Mononuclear cell (primary cell): ENCODE data around the gene KRTAP12-2. TPM values are rescaled to one million over a fixed set of nuclear protein-coding genes. Genes with fewer than 3 reads are reported as not detected.
"Not testable (repeated sequence)": the region's sequence is repeated elsewhere in the genome, so short reads cannot be mapped to it uniquely, and the experiment has no call there.

ENCODE experiments used
- H3K27me3 ChIP-seq: 2 replicates; pipeline ENCODE4 v1.6.0; 2011; ENCODE audit warnings: low read length, control low read depth; ENCODE audit not compliant: insufficient read depth
- H3K4me1 ChIP-seq: 2 replicates; pipeline ENCODE4 v1.5.1; 2011; ENCODE audit warnings: mild to moderate bottlenecking, low read length, control low read depth; ENCODE audit not compliant: insufficient read depth
- H3K4me3 ChIP-seq: 2 replicates; pipeline ENCODE4 v1.5.1; 2011; ENCODE audit warnings: mild to moderate bottlenecking, low read length, moderate library complexity
- H3K9me3 ChIP-seq: 2 replicates; pipeline ENCODE4 v1.5.1; 2011; ENCODE audit warnings: low read depth, mild to moderate bottlenecking, control low read depth, low read length
- total RNA-seq: library from RNA; depleted of rRNA; stranded (reverse); fragments of >200 nt; gene quantifications from one replicate; pipeline ENCODE4 v1.2.3, GENCODE V29; 2012

The KRTAP12-2 gene
- total RNA-seq, 1 donor, result not detected

- no peaks in the 10 kb centered on the region for H3K4me1 ChIP-seq
- no peaks in the 10 kb centered on the region for H3K9me3 ChIP-seq
- no peak overlapping the region for H3K4me3 ChIP-seq
These were observed 14.4 kb upstream of the KRTAP12-2 start for GRCh38 chr21:44681152-44681551.

DNA sequence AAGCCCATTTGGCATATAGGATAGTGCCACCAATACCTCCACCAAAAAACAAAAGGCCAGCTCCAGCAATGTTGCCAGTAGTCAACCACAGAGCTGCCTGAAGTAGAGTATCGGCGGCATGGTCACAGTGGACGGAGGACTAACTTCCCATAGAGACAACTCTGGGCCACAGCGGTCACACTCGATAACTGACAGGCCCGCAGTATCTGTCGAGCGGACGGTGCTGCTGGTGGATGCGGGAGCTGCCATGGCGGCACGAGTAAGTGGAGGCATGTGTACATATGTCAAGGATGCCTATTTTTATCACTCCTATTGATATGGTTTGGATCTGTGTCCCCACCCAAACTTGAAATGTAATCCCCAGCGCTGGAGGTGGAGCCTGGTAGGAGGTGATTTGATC, 11.2 kb upstream of the KRTAP12-2 start:
- no peaks in the 10 kb centered on the region for H3K27me3 ChIP-seq
- H3K9me3 ChIP-seq, result no peaks in the 10 kb centered on the region
- no peak overlapping the region for H3K4me3 ChIP-seq

More at GRCh38 chr21:44681152-44681551, 14.4 kb upstream of the KRTAP12-2 start:
- H3K27me3 ChIP-seq, result no peaks in the 10 kb centered on the region

GRCh38 chr21:44671911-44672310, 5.2 kb upstream of the KRTAP12-2 start:
- Histone ChIP-seq H3K4me1 (no peaks in the 10 kb centered on the region), H3K9me3 (no peaks in the 10 kb centered on the region), H3K4me3 (no peak overlapping the region), H3K27me3 (peaks cover 4% of the 10 kb centered on the region)

More for the DNA sequence above, 11.2 kb upstream of the KRTAP12-2 start:
- H3K4me1 ChIP-seq, result no peaks in the 10 kb centered on the region

DNA sequence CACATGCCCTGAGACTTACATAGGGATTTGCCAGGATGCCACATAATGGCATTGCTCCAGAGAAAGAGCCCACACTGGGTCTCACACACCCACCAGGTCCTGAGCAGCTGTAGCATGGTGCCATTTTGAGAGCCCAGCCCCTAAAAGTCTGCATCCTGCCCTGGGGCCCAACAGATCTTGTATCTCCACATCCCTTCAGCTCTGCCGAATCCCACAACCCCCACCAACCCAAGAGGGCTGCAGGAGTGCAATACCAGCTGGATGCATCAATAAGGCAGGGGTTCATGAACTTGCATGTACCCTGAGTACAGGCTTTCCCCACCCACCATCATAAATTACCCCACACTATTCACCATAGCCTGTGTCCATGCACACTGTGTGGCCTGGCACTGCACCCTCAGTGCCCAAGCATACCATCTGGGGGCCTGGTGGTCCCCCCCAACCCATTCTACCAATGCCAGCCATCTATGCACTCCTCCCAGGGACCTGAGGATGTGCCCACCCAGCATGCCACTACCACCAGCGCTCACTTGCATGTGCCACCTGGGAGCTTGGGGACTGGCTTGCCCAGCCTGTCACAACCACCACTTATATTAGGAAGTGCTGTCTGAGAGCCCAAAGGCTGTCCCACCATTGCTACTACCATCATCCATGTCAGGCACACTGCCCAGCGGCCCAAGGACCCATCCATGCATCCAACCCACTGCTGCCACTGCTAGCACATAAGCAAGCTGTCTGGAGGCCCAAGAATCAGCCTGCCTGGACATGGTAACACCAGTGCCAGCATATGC, 4.1 kb upstream of the KRTAP12-2 start:
- Histone ChIP-seq H3K4me3 (no peak overlapping the region), H3K9me3 (no peaks in the 10 kb centered on the region), H3K27me3 (peaks cover 4% of the 10 kb centered on the region), H3K4me1 (no peaks in the 10 kb centered on the region)

GRCh38 chr21:44667612-44668011, 885 bp upstream of the KRTAP12-2 start:
- Histone ChIP-seq H3K4me1 (no peaks in the 10 kb centered on the region), H3K4me3 (no peak overlapping the region), H3K27me3 (peaks cover 7% of the 10 kb centered on the region), H3K9me3 (peaks cover 7% of the 10 kb centered on the region)

DNA sequence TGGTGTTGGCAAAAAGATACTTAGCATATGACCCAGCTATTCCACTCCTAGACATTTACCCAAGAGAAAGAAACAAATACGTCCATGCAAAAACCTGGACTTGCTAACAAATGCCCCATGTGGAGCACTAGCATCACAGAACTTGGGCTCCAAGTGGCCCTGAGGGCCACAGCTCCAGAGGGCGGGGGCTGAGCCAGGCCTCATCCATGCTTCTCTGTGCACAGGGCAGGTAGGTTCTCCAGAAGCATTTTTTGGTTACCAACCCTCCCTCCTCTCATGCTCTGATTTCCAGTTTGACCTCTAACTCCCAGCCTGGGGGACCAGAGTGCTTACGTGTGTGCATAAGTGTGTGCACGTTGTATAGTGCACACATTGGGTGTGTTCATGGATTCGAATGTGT, 2.0 kb downstream of the KRTAP12-2 start:
- H3K27me3 ChIP-seq, result peaks cover 7% of the 10 kb centered on the region
- H3K4me3 ChIP-seq, result no peak overlapping the region
- peaks cover 7% of the 10 kb centered on the region for H3K9me3 ChIP-seq
- no peaks in the 10 kb centered on the region for H3K4me1 ChIP-seq

- not testable (repeated sequence) for H3K27me3 ChIP-seq, H3K9me3 ChIP-seq, H3K4me3 ChIP-seq
- peaks cover 20% of the 10 kb centered on the region for H3K4me1 ChIP-seq
These were observed 5.2 kb downstream of the KRTAP12-2 start for GRCh38 chr21:44661567-44661966.

- peaks cover 6% of the 10 kb centered on the region for H3K9me3 ChIP-seq
- H3K4me1 ChIP-seq, result peaks cover 27% of the 10 kb centered on the region
- peaks cover 2% of the 10 kb centered on the region for H3K27me3 ChIP-seq
- no peak overlapping the region for H3K4me3 ChIP-seq
These were observed 7.7 kb downstream of the KRTAP12-2 start for GRCh38 chr21:44658913-44659595.

GRCh38 chr21:44658541-44658910, 8.2 kb downstream of the KRTAP12-2 start:
- H3K4me1 ChIP-seq, result peaks cover 31% of the 10 kb centered on the region
- H3K9me3 ChIP-seq, result peaks cover under 1% of the 10 kb centered on the region
- peaks cover under 1% of the 10 kb centered on the region for H3K27me3 ChIP-seq
- no peak overlapping the region for H3K4me3 ChIP-seq

- peaks cover 31% of the 10 kb centered on the region for H3K4me1 ChIP-seq
- no peak within 1 kb of the TSS for H3K4me3 ChIP-seq
- H3K27me3 ChIP-seq, result no peaks in the 10 kb centered on the region
- no peaks in the 10 kb centered on the region for H3K9me3 ChIP-seq
These were observed 8.8 kb downstream of the KRTAP12-2 start, which contains the start of gene KRTAP12-3 for GRCh38 chr21:44657635-44658540. Gene KRTAP12-3 (plus strand): TSS chr21:44657932. CDS start chr21:44657980, 48 bp downstream.

DNA sequence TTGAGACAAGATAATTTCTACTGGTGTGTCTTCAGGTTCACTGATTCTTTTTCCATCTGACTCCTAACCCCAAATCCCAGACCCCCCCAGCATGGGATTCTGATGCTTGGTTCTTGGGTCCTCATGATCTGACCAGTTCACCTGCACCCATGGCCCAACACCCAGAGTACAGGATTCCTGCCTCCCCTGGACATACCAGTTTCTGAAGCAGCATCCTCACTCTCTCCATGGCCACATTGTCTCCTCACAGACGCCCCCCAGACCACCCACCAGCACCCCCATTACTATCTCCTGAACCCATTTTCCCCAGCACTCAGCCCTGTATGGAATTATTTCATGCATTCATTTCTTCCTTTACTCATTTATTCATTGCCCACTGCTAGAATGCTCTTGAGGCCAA, 9.9 kb downstream of the KRTAP12-2 start:
- H3K4me3 ChIP-seq, result no peak overlapping the region
- H3K9me3 ChIP-seq, result no peaks in the 10 kb centered on the region
- peaks cover 31% of the 10 kb centered on the region for H3K4me1 ChIP-seq
- H3K27me3 ChIP-seq, result no peaks in the 10 kb centered on the region

DNA sequence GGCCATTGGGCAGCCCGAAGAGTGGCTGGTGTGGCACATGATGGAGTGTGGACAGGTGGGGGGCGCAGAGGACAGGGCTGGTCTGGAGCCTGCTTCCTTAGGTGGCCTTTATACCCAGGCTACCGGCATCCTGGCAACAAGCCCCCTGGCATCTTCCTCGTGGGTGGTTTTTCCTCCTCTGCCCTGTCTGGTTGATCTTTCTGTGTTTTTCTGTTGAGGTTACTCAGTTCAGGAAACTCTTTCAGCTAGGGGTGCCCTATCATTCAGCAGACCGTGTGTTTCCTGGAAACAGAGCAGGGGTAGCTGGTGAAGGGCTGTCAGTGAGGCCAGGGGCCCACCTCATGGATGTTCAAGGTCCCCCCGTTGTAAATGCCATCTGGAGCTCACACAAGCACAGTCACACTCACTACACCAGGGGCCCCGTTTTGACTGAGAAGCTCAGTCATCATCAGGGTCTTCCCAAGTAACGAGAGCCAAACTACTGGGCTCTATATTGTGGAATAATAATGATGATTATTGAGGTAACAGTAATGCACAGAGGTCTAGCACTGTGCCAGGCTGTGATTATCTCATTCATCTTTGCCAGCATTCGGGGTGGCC, 12.1 kb downstream of the KRTAP12-2 start, which contains the start of gene KRTAP12-4:
KRTAP12-4 (minus strand) TSS at position 84 of the 600 bp plus-strand sequence; CDS start at position 39, 45 bp downstream.
- no peaks in the 10 kb centered on the region for H3K27me3 ChIP-seq
- no peaks in the 10 kb centered on the region for H3K9me3 ChIP-seq
- no peak within 1 kb of the TSS for H3K4me3 ChIP-seq
- peaks cover 31% of the 10 kb centered on the region for H3K4me1 ChIP-seq

GRCh38 chr21:44653656-44654575, 12.8 kb downstream of the KRTAP12-2 start:
- Histone ChIP-seq H3K27me3 (no peaks in the 10 kb centered on the region), H3K4me3 (no peak overlapping the region), H3K4me1 (peaks cover 28% of the 10 kb centered on the region), H3K9me3 (no peaks in the 10 kb centered on the region)
